Measurements from ENCODE around the gene PPARD. TPM values are rescaled to one million over a fixed set of nuclear protein-coding genes. Genes with fewer than 3 reads are reported as not detected.
"Not testable (repeated sequence)": the region's sequence is repeated elsewhere in the genome, so short reads cannot be mapped to it uniquely, and the experiment has no call there.

PPARD gene
- total RNA-seq, 2 experiments from 2014 or later = 6.1 to 11.9 TPM

DNA sequence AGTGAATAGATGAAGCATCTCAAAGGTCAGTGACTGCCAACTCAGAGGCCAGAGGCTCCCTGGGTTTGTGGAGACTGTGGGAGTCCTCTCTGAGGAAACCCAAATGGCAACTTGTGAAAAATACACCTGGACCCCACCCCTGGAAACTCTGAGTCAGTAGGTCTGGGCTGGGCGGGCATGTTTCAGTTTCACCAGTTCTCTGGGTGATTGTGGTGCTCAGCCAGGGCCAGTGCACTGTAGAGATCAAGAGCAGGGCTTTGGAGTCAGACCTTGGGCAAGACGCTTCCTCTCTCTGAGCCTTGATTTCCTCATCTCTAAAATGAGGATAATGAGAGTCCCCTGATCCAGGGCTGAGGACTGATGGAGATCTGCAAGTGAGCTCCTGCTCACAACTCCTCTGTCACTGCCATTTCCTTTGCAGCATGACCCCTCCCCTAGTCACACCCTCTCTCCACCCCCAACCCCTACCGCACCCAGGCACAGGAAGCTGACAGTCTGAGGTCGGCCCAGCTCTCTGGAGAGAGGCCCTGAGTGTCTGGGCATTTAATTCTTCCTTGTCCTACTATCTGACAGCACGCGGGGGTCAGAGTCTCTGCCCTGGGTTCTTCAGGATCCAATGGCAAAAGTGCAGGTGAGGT, 39.6 kb upstream of the PPARD start:
- BruUV-seq (replicated peaks) = no TSS peak
- Histone ChIP-seq H3K4me1 (ENCODE audit: insufficient read depth, low read length, poor library complexity, severe bottlenecking) (peaks cover 60% of the 10 kb centered on the region), H3K4me2 (ENCODE audit: low read length) (peak overlapping the region; percentile 75), H3K9me2 (ENCODE audit: insufficient read depth, low read length) (no peaks in the 10 kb centered on the region), H3K36me3 (ENCODE audit: insufficient read depth, low read length) (peaks cover 23% of the 10 kb centered on the region; the same call in 1 of the 2 replicates), H3K27ac (ENCODE audit: low read depth, low read length, poor library complexity, severe bottlenecking) (peak overlapping the region; percentile 71), H3K4me3 (ENCODE audit: low read depth, low read length, poor library complexity, severe bottlenecking) (peak overlapping the region; percentile 60), H2AFZ (ENCODE audit: low read length) (no peak overlapping the region; the same call in 1 of the 2 replicates), H3K9me3 (ENCODE audit: low read length) (no peaks in the 10 kb centered on the region), H3K79me2 (ENCODE audit: insufficient read depth, low read depth, low read length) (peaks cover 40% of the 10 kb centered on the region; the same call in 1 of the 2 replicates), H4K20me1 (ENCODE audit: insufficient read depth, low read length) (no peaks in the 10 kb centered on the region)
- ChIA-PET POLR2A (interaction anchor here (0.6 to 1.2 kb wide), 6 partner anchors 9 to 456 kb away, joined by 3 to 8 read pairs (median 3); partner anchors contain the start of gene FANCE), CTCF (ENCODE audit: unreplicated experiment) (interaction anchor here (0.8 kb wide), 1 partner anchor 22 kb away, joined by 5 read pairs; no protein-coding TSS in a partner anchor)
- TF ChIP-seq EZH2phosphoT487 (IDR thresholded peaks at IDR 0.05; ENCODE audit: borderline replicate concordance, low read depth, low read length) = no peak
- TF ChIP-seq, protein P1, sequence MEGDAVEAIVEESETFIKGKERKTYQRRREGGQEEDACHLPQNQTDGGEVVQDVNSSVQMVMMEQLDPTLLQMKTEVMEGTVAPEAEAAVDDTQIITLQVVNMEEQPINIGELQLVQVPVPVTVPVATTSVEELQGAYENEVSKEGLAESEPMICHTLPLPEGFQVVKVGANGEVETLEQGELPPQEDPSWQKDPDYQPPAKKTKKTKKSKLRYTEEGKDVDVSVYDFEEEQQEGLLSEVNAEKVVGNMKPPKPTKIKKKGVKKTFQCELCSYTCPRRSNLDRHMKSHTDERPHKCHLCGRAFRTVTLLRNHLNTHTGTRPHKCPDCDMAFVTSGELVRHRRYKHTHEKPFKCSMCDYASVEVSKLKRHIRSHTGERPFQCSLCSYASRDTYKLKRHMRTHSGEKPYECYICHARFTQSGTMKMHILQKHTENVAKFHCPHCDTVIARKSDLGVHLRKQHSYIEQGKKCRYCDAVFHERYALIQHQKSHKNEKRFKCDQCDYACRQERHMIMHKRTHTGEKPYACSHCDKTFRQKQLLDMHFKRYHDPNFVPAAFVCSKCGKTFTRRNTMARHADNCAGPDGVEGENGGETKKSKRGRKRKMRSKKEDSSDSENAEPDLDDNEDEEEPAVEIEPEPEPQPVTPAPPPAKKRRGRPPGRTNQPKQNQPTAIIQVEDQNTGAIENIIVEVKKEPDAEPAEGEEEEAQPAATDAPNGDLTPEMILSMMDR (conservative IDR thresholded peaks at IDR 0.05; ENCODE audit: low read length) = no peak
- peak; percentile 81 for DNase-seq (ENCODE audit: low spot score)
- intact Hi-C loops (cut with micrococcal nuclease; ENCODE audit: unreplicated experiment) = loop anchor here (1.0 kb wide), 1 partner anchor 25 kb away; no protein-coding TSS in a partner anchor

DNA sequence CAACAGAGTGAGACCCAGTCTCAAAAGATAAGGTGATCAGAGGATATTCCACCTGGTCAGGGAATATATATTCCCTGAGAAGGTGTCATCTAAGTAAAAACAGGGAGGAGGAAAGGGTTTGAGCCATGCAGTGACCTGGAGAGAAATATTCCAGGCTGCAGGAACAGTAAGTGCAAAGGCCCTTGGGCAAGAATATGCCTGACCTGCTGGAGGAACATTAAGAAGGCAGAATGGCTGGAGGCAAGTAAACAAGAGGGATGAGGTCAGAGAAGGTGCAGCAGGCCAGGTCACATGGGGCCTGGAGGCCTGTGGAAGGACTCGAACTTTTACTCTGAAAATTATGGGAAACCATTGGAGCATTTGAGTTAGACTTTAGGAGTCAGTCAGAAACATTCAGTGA, 38.1 kb upstream of the PPARD start:
- Histone ChIP-seq H2AFZ (ENCODE audit: low read length) (no peak overlapping the region), H3K9me3 (ENCODE audit: low read length) (no peaks in the 10 kb centered on the region), H3K27ac (ENCODE audit: low read depth, low read length, poor library complexity, severe bottlenecking) (no peak overlapping the region), H3K4me3 (ENCODE audit: low read depth, low read length, poor library complexity, severe bottlenecking) (no peak overlapping the region), H3K9me2 (ENCODE audit: insufficient read depth, low read length) (no peaks in the 10 kb centered on the region), H4K20me1 (ENCODE audit: insufficient read depth, low read length) (no peaks in the 10 kb centered on the region), H3K4me1 (ENCODE audit: insufficient read depth, low read length, poor library complexity, severe bottlenecking) (peaks cover 49% of the 10 kb centered on the region), H3K4me2 (ENCODE audit: low read length) (no peak overlapping the region), H3K36me3 (ENCODE audit: insufficient read depth, low read length) (peaks cover 23% of the 10 kb centered on the region; the same call in 1 of the 2 replicates), H3K79me2 (ENCODE audit: insufficient read depth, low read depth, low read length) (peaks cover 24% of the 10 kb centered on the region; the same call in 1 of the 2 replicates)
- BruUV-seq (replicated peaks) = no TSS peak
- intact Hi-C loops (cut with micrococcal nuclease; ENCODE audit: unreplicated experiment) = no loop called here
- TF ChIP-seq, protein P1 (conservative IDR thresholded peaks at IDR 0.05; ENCODE audit: low read length) = no peak
- TF ChIP-seq EZH2phosphoT487 (IDR thresholded peaks at IDR 0.05; ENCODE audit: borderline replicate concordance, low read depth, low read length) = no peak
- POLR2A ChIA-PET = no interaction called here
- CTCF ChIA-PET (ENCODE audit: unreplicated experiment) = no interaction called here
- no peak for DNase-seq (ENCODE audit: low spot score)

DNA sequence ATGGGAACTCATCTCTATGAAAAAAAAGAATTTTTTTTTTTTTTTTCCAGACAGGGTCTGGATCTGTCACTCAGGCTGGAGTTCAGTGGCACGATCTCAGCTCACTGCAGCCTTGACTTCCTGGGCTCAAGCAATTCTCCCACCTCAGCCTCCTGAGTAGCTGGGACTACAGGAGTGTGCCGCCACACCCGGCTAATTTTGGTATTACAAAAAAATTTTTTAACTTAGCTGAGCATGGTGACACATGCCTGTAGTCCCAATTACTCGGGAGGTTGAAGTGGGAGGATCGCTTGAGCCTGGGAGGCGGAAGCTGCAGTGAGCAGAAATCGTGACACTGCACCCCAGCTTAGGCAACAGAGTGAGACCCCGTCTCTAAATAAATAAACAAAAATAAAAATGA, 37.2 kb upstream of the PPARD start:
- Histone ChIP-seq H3K79me2 (ENCODE audit: insufficient read depth, low read depth, low read length) (peaks cover 16% of the 10 kb centered on the region; the same call in 1 of the 2 replicates), H3K4me2 (ENCODE audit: low read length) (no peak overlapping the region), H4K20me1 (ENCODE audit: insufficient read depth, low read length) (no peaks in the 10 kb centered on the region), H2AFZ (ENCODE audit: low read length) (no peak overlapping the region), H3K4me1 (ENCODE audit: insufficient read depth, low read length, poor library complexity, severe bottlenecking) (peaks cover 49% of the 10 kb centered on the region), H3K9me2 (ENCODE audit: insufficient read depth, low read length) (no peaks in the 10 kb centered on the region), H3K4me3 (ENCODE audit: low read depth, low read length, poor library complexity, severe bottlenecking) (no peak overlapping the region), H3K9me3 (ENCODE audit: low read length) (no peaks in the 10 kb centered on the region), H3K27ac (ENCODE audit: low read depth, low read length, poor library complexity, severe bottlenecking) (no peak overlapping the region), H3K36me3 (ENCODE audit: insufficient read depth, low read length) (peaks cover 23% of the 10 kb centered on the region; the same call in 1 of the 2 replicates)
- CTCF ChIA-PET (ENCODE audit: unreplicated experiment) = interaction anchor here (0.6 kb wide), 1 partner anchor 38 kb away, joined by 4 read pairs; no protein-coding TSS in a partner anchor
- POLR2A ChIA-PET = interaction anchor here (0.7 kb wide), 3 partner anchors 21 to 168 kb away, joined by 3 to 5 read pairs (median 5); no protein-coding TSS in a partner anchor
- no peak for DNase-seq (ENCODE audit: low spot score)
- TF ChIP-seq, protein P1 (conservative IDR thresholded peaks at IDR 0.05; ENCODE audit: low read length) = no peak
- no peak for TF ChIP-seq EZH2phosphoT487 (IDR thresholded peaks at IDR 0.05; ENCODE audit: borderline replicate concordance, low read depth, low read length)
- intact Hi-C loops (cut with micrococcal nuclease; ENCODE audit: unreplicated experiment) = no loop called here
- no TSS peak for BruUV-seq (replicated peaks)

GRCh38 chr6:35307138-35307537, 35.2 kb upstream of the PPARD start:
- POLR2A ChIA-PET; H3K4me2 ChIP-seq (ENCODE audit: low read length); H3K9me3 ChIP-seq (ENCODE audit: low read length); H3K27ac ChIP-seq (ENCODE audit: low read depth, low read length, poor library complexity, severe bottlenecking); H2AFZ ChIP-seq (ENCODE audit: low read length); CTCF ChIA-PET (ENCODE audit: unreplicated experiment); DNase-seq (ENCODE audit: low spot score); H4K20me1 ChIP-seq (ENCODE audit: insufficient read depth, low read length); H3K4me3 ChIP-seq (ENCODE audit: low read depth, low read length, poor library complexity, severe bottlenecking); H3K9me2 ChIP-seq (ENCODE audit: insufficient read depth, low read length); BruUV-seq (replicated peaks); H3K79me2 ChIP-seq (ENCODE audit: insufficient read depth, low read depth, low read length); intact Hi-C loops (cut with micrococcal nuclease; ENCODE audit: unreplicated experiment): not testable (repeated sequence)
- Histone ChIP-seq H3K4me1 (ENCODE audit: insufficient read depth, low read length, poor library complexity, severe bottlenecking) (peaks cover 51% of the 10 kb centered on the region), H3K36me3 (ENCODE audit: insufficient read depth, low read length) (peaks cover 19% of the 10 kb centered on the region; the same call in 1 of the 2 replicates)

Data from OCI-LY7 (cell line).